Breast epithelium (tissue), 3 donors: ENCODE measurements around the gene BFAR.

Experiments
- POLR2A ChIP-seq: fragments of 450-650 bp; IDR thresholded peaks from one replicate; pipeline ENCODE4 v1.6.1; 2016; ENCODE audit warnings: antibody characterized with exemption, mild to moderate bottlenecking, moderate library complexity
- TF ChIP-seq, protein P1 (sequence below), 3 donors: fragments of 450-650 bp; IDR thresholded peaks; one replicate each; pipeline ENCODE4 v1.5.1; 2016 to 2017; ENCODE audit warnings: antibody characterized with exemption in 3 of 3, mild to moderate bottlenecking in 3 of 3, moderate library complexity in 3 of 3

DNA sequence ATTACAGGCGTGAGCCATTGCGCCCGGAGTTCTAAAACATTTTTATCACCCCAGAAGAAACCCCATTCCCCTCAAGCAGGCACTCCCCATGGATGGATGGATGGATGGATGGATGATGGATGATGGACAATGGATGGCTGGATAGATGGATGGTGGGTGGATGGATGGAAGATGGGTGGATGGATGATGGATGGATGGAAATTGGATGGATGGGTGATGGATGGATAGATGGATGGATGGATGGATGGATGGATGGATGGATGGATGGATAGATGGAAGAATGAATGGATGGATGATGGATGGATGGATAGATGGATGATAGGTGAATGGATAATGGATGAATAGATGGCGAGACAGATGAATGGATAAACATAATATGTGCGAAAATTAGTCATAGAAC, 44.9 kb downstream of the BFAR start:
- TF ChIP-seq, protein P1, sequence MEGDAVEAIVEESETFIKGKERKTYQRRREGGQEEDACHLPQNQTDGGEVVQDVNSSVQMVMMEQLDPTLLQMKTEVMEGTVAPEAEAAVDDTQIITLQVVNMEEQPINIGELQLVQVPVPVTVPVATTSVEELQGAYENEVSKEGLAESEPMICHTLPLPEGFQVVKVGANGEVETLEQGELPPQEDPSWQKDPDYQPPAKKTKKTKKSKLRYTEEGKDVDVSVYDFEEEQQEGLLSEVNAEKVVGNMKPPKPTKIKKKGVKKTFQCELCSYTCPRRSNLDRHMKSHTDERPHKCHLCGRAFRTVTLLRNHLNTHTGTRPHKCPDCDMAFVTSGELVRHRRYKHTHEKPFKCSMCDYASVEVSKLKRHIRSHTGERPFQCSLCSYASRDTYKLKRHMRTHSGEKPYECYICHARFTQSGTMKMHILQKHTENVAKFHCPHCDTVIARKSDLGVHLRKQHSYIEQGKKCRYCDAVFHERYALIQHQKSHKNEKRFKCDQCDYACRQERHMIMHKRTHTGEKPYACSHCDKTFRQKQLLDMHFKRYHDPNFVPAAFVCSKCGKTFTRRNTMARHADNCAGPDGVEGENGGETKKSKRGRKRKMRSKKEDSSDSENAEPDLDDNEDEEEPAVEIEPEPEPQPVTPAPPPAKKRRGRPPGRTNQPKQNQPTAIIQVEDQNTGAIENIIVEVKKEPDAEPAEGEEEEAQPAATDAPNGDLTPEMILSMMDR (IDR thresholded peaks at IDR 0.05): no peak
- TF ChIP-seq POLR2A: no peak
